H1 (cell line): ENCODE results near the gene SH3RF3. TPM values are rescaled to one million over a fixed set of nuclear protein-coding genes. Genes with fewer than 3 reads are reported as not detected.

Experiments
- CTCF ChIA-PET: fragments of 300-600 bp; sonication (Branson Sonifier 250); formaldehyde crosslinking; loops from one replicate; lab custom pipeline; 2021; ENCODE audit not compliant: partially characterized antibody; lab: Charles Lee
- POLR2A ChIA-PET: fragments of 300-600 bp; sonication (Branson Sonifier 250); formaldehyde crosslinking; loops from one replicate; lab custom pipeline; 2021; ENCODE audit warnings: inconsistent platforms; ENCODE audit not compliant: partially characterized antibody; lab: Charles Lee
- DNase-seq, 2 experiments: peaks; one replicate each; pipeline versions ENCODE4 v3.0.0 to v3.0.0-alpha.2; 2010 to 2022; ENCODE audit warnings: low spot score in 2 of 2, low read depth in 1 of 2, mixed read lengths in 1 of 2
- FAIRE-seq: peaks from 2 replicates; lab custom pipeline; 2011; peaks lifted over from hg19 to GRCh38; lab: Jason Lieb, UNC
- H2AFZ ChIP-seq: 2 replicates; pipeline ENCODE4 v1.8.1; 2012; ENCODE audit warnings: low read length, inconsistent platforms
- H2AK5ac ChIP-seq: 2 replicates; pipeline ENCODE4 v1.6.1; 2013; ENCODE audit warnings: low read depth, low read length
- H2BK120ac ChIP-seq: replicated peaks from 2 replicates; pipeline ENCODE3; 2013; ENCODE audit warnings: low read depth, low read length, inconsistent platforms
- H2BK12ac ChIP-seq: 2 replicates; pipeline ENCODE4 v1.6.1; 2013; ENCODE audit warnings: low read depth, low read length
- H2BK15ac ChIP-seq: 2 replicates; pipeline ENCODE4 v1.6.1; 2013; ENCODE audit warnings: low read length
- H2BK20ac ChIP-seq: 2 replicates; pipeline ENCODE4 v1.6.1; 2013; ENCODE audit warnings: low read length
- H2BK5ac ChIP-seq: 2 replicates; pipeline ENCODE4 v1.6.1; 2013; ENCODE audit warnings: low read depth, low read length
- H3K14ac ChIP-seq: 2 replicates; pipeline ENCODE4 v1.6.1; 2013; ENCODE audit warnings: inconsistent platforms; ENCODE audit not compliant: insufficient read length
- H3K18ac ChIP-seq: 2 replicates; pipeline ENCODE4 v1.6.1; 2013; ENCODE audit warnings: low read length; ENCODE audit errors: extremely low read depth
- H3K23ac ChIP-seq: 2 replicates; pipeline ENCODE4 v1.6.1; 2013; ENCODE audit warnings: inconsistent platforms; ENCODE audit not compliant: insufficient read length
- H3K23me2 ChIP-seq: 2 replicates; pipeline ENCODE4 v1.6.1; 2013; ENCODE audit warnings: low read depth, low read length
- H3K27ac ChIP-seq: 2 replicates; pipeline ENCODE4 v1.6.1; 2011; ENCODE audit warnings: low read depth, low read length, inconsistent platforms
- H3K27me3 ChIP-seq, 4 experiments: replicated peaks in 1 of 4; 1 replicate in 1 of 4; 2 replicates in 3 of 4; pipeline versions ENCODE4 v1.6.1 to v1.8.1; 2011 to 2013; ENCODE audit warnings: low read length in 3 of 4, mild to moderate bottlenecking in 3 of 4, inconsistent platforms in 2 of 4, mixed read lengths in 2 of 4, moderate library complexity in 1 of 4; ENCODE audit not compliant: control insufficient read depth in 3 of 4, insufficient read depth in 3 of 4; ENCODE audit errors: extremely low read depth in 1 of 4
- H3K36me3 ChIP-seq, 4 experiments: 2 replicates each; pipeline versions ENCODE4 v1.6.1 to v1.8.1; 2011 to 2013; ENCODE audit warnings: mild to moderate bottlenecking in 4 of 4, low read length in 3 of 4, moderate library complexity in 2 of 4, control low read depth in 1 of 4, inconsistent platforms in 1 of 4; ENCODE audit not compliant: insufficient read depth in 4 of 4, control insufficient read depth in 2 of 4
- H3K4ac ChIP-seq: replicated peaks from 2 replicates; pipeline ENCODE3; 2013; ENCODE audit warnings: low read length, low read depth, mixed read lengths, inconsistent platforms; ENCODE audit not compliant: insufficient read length
- H3K4me1 ChIP-seq, 4 experiments: replicated peaks in 1 of 4; 1 replicate in 1 of 4; 2 replicates in 3 of 4; pipeline versions ENCODE4 v1.6.1 to v1.8.1; 2011 to 2013; ENCODE audit warnings: low read length in 3 of 4, inconsistent platforms in 2 of 4, mixed read lengths in 1 of 4; ENCODE audit not compliant: insufficient read depth in 4 of 4, control insufficient read depth in 3 of 4
- H3K4me2 ChIP-seq, 2 experiments: 2 replicates each; pipeline versions ENCODE4 v1.6.1 to v1.8.1; 2011 to 2013; ENCODE audit warnings: low read depth in 2 of 2, low read length in 2 of 2, control low read depth in 1 of 2, inconsistent platforms in 1 of 2, mild to moderate bottlenecking in 1 of 2; ENCODE audit not compliant: insufficient read depth in 1 of 2
- H3K4me3 ChIP-seq, 4 experiments: fragments of 200-600, 300-600 bp in 1 of 4; sonication (generic), shearing (Covaris generic), sonication (Bioruptor Twin) in 1 of 4; 2 replicates each; pipeline versions ENCODE4 v1.5.1 to v1.8.1; 2011 to 2016; ENCODE audit warnings: low read length in 4 of 4, low read depth in 3 of 4, control low read depth in 2 of 4, inconsistent platforms in 2 of 4, mild to moderate bottlenecking in 2 of 4, mixed read lengths in 1 of 4, moderate library complexity in 1 of 4; ENCODE audit not compliant: insufficient read depth in 2 of 4; ENCODE audit errors: extremely low read depth in 1 of 4
- H3K56ac ChIP-seq: replicated peaks from 2 replicates; pipeline ENCODE3; 2013; ENCODE audit warnings: low read depth, mild to moderate bottlenecking, mixed read lengths, low read length, inconsistent platforms; ENCODE audit not compliant: insufficient read length
- H3K79me1 ChIP-seq: 2 replicates; pipeline ENCODE4 v1.6.1; 2013; ENCODE audit warnings: low read depth, low read length, control low read depth
- H3K79me2 ChIP-seq, 2 experiments: 2 replicates each; pipeline versions ENCODE4 v1.6.1 to v1.8.1; 2012 to 2013; ENCODE audit warnings: low read length in 2 of 2, mild to moderate bottlenecking in 2 of 2, inconsistent platforms in 1 of 2; ENCODE audit not compliant: insufficient read depth in 2 of 2, control insufficient read depth in 1 of 2
- H3K9ac ChIP-seq, 4 experiments: replicated peaks in 1 of 4; 1 replicate in 1 of 4; 2 replicates in 3 of 4; pipeline versions ENCODE4 v1.6.1 to v1.8.1; 2011 to 2013; ENCODE audit warnings: low read depth in 3 of 4, low read length in 3 of 4, control low read depth in 2 of 4, mild to moderate bottlenecking in 2 of 4, moderate library complexity in 2 of 4, inconsistent platforms in 1 of 4; ENCODE audit errors: extremely low read depth in 1 of 4
- H3K9me3 ChIP-seq, 2 experiments: 2 replicates each; pipeline versions ENCODE4 v1.6.1 to v1.8.1; 2012 to 2013; ENCODE audit warnings: mild to moderate bottlenecking in 2 of 2, moderate library complexity in 2 of 2, control low read depth in 1 of 2, inconsistent platforms in 1 of 2, low read depth in 1 of 2, low read length in 1 of 2, mixed read lengths in 1 of 2; ENCODE audit not compliant: insufficient read depth in 2 of 2
- H4K20me1 ChIP-seq, 2 experiments: replicated peaks in 1 of 2; 2 replicates each; pipeline versions ENCODE3 to v1.8.1; 2011 to 2013; ENCODE audit warnings: inconsistent platforms in 2 of 2, low read length in 2 of 2, mild to moderate bottlenecking in 1 of 2; ENCODE audit not compliant: insufficient read depth in 2 of 2, control insufficient read depth in 1 of 2
- H4K5ac ChIP-seq: 2 replicates; pipeline ENCODE4 v1.6.1; 2013; ENCODE audit warnings: low read length, low read depth, mixed read lengths, inconsistent platforms; ENCODE audit not compliant: insufficient read length
- H4K8ac ChIP-seq: 2 replicates; pipeline ENCODE4 v1.8.0; 2013; ENCODE audit warnings: mild to moderate bottlenecking, moderate library complexity, low read length, inconsistent platforms; ENCODE audit not compliant: insufficient read depth; ENCODE audit errors: extremely low read depth
- H4K91ac ChIP-seq: replicated peaks from 2 replicates; pipeline ENCODE3; 2013; ENCODE audit warnings: low read length, mixed read lengths, inconsistent platforms; ENCODE audit not compliant: insufficient read length
- BACH1 ChIP-seq: IDR thresholded peaks from 2 replicates; pipeline ENCODE4 v1.6.1; 2012; ENCODE audit warnings: low read length, improper control_type of control experiment
- BCL11A ChIP-seq, 2 experiments: IDR thresholded peaks; one replicate each; pipeline ENCODE4 v1.6.1; 2011; ENCODE audit warnings: low read depth in 2 of 2, low read length in 2 of 2, mild to moderate bottlenecking in 2 of 2
- FOSL1 ChIP-seq: IDR thresholded peaks from 2 replicates; pipeline ENCODE4 v1.6.1; 2011; ENCODE audit warnings: mild to moderate bottlenecking, low read depth, low read length, moderate library complexity; ENCODE audit not compliant: insufficient read depth
- GABPA ChIP-seq: IDR thresholded peaks from 2 replicates; pipeline ENCODE4 v1.6.1; 2011; ENCODE audit warnings: mild to moderate bottlenecking, low read length, moderate library complexity, borderline replicate concordance; ENCODE audit not compliant: insufficient read depth
- GTF2F1 ChIP-seq: IDR thresholded peaks from 2 replicates; pipeline ENCODE4 v1.6.1; 2012; ENCODE audit warnings: low read depth, low read length, improper control_type of control experiment, borderline replicate concordance
- HDAC6 ChIP-seq: IDR thresholded peaks from one replicate; pipeline ENCODE4 v1.7.1; 2012; ENCODE audit warnings: low read depth, mild to moderate bottlenecking, inconsistent platforms, low read length, moderate library complexity
- JUN ChIP-seq: IDR thresholded peaks from 2 replicates; pipeline ENCODE4 v1.6.1; 2011; ENCODE audit warnings: low read depth, mild to moderate bottlenecking, improper control_type of control experiment, low read length
- KDM1A ChIP-seq: fragments of 200-600, 300-600 bp; sonication (generic); IDR thresholded peaks from 2 replicates; pipeline ENCODE4 v1.7.1; 2016; ENCODE audit warnings: mild to moderate bottlenecking, low read length, borderline replicate concordance
- KDM4A ChIP-seq: IDR thresholded peaks from one replicate; pipeline ENCODE4 v1.7.1; 2012; ENCODE audit warnings: low read depth, mild to moderate bottlenecking, moderate library complexity, low read length, inconsistent platforms; ENCODE audit not compliant: severe bottlenecking
- MAFK ChIP-seq: IDR thresholded peaks from 2 replicates; pipeline ENCODE4 v1.6.1; 2012; ENCODE audit warnings: low read depth, mild to moderate bottlenecking, improper control_type of control experiment, low read length
- PHF8 ChIP-seq: fragments of 200-600 bp; sonication (generic); conservative IDR thresholded peaks from 2 replicates; pipeline ENCODE4 v1.7.1; 2012; ENCODE audit warnings: low read depth, mild to moderate bottlenecking, inconsistent platforms, low read length, moderate library complexity
- POLR2AphosphoS5 ChIP-seq: IDR thresholded peaks from 2 replicates; pipeline ENCODE4 v1.6.1; 2011; ENCODE audit warnings: low read depth, low read length
- RNF2 ChIP-seq: fragments of 200-900, 300-1000 bp; sonication (generic); IDR thresholded peaks from 2 replicates; pipeline ENCODE4 v1.7.1; 2016; ENCODE audit warnings: borderline replicate concordance, low read depth, mild to moderate bottlenecking, antibody characterized with exemption, low read length; ENCODE audit not compliant: poor library complexity, severe bottlenecking; ENCODE audit errors: missing control alignments
- SIX5 ChIP-seq: IDR thresholded peaks from 2 replicates; pipeline ENCODE4 v1.6.1; 2011; ENCODE audit warnings: mild to moderate bottlenecking, low read depth, low read length
- TBP ChIP-seq: IDR thresholded peaks from 2 replicates; pipeline ENCODE4 v1.6.1; 2011; ENCODE audit warnings: low read depth, low read length, improper control_type of control experiment
- WGBS, 2 experiments: shearing (Covaris generic) in 1 of 2; methylation state at CpG; one replicate each; pipeline versions ENCODE4 v1.1.6 to v1.1.7; 2013 to 2015; ENCODE audit warnings: low lambda C conversion rate in 2 of 2, mixed read lengths in 2 of 2, inconsistent platforms in 1 of 2, low coverage in 1 of 2, missing lambda C conversion rate in 1 of 2; ENCODE audit not compliant: insufficient replicate concordance in 2 of 2, insufficient coverage in 1 of 2, insufficient read length in 1 of 2; ENCODE audit errors: extremely low coverage in 1 of 2, missing lambda C conversion rate in 1 of 2; 5-methylcytosine and 5-hydroxymethylcytosine counted together
- polyA plus RNA-seq, 7 experiments: library from polyadenylated mRNA; depleted of rRNA in 3 of 7; stranded (reverse) in 5 of 7; unstranded in 2 of 7; fragments of >200 nt in 5 of 7; fragments of 200-250 nt in 2 of 7; gene quantifications; 1 replicate in 5 of 7; 2 replicates in 1 of 7; 4 replicates in 1 of 7; pipeline versions ENCODE4 v1.2.1 to v1.2.3, GENCODE V29; 2011 to 2013; ENCODE audit warnings: missing spikeins in 2 of 7, mixed read lengths in 2 of 7
- total RNA-seq: library from RNA; stranded (reverse); fragmentation: NEBNext Ultra II Directional; extraction: Animal tissue kit (Norgen Biotek cat#: 25700); gene quantifications from 2 replicates; pipeline ENCODE4 v1.2.1, GENCODE V29; 2021

Gene SH3RF3
- total and polyA plus RNA-seq, 2 of the 8 experiments (the other 6 are each of a cell fraction or from before 2014, with no cell fraction given): 0.11 to 0.65 TPM

GRCh38 chr2:109324861-109325260, 195.9 kb downstream of the SH3RF3 start:
- H3K4ac ChIP-seq: no peak overlapping the region
- no peak overlapping the region for H2BK15ac ChIP-seq
- H3K36me3 ChIP-seq: no peaks in the 10 kb centered on the region
- no peak overlapping the region for H2BK120ac ChIP-seq
- no peaks in the 10 kb centered on the region for H3K9me3 ChIP-seq
- H2AFZ ChIP-seq: no peak overlapping the region
- peaks cover 0 to 8% (median 0%) of the 10 kb centered on the region in 4 experiments; a peak in 1 of 7 replicates for H3K4me1 ChIP-seq
- H3K56ac ChIP-seq: no peak overlapping the region
- no peak overlapping the region for H3K18ac ChIP-seq
- H3K14ac ChIP-seq: no peak overlapping the region
- 95% methylated on average over 6 of the region's 6 CpGs; no CpG with 5 or more reads in 1 of the 2 experiments for WGBS, 2 experiments
- H3K27ac ChIP-seq: no peak overlapping the region
- H2AK5ac ChIP-seq: no peak overlapping the region
- no peak overlapping the region for H3K23ac ChIP-seq
- no peak overlapping the region for H4K91ac ChIP-seq
- DNase-seq (no peak), FAIRE-seq (no peak)
- no peak overlapping the region for H2BK5ac ChIP-seq
- no peaks in the 10 kb centered on the region for H3K23me2 ChIP-seq
- H2BK20ac ChIP-seq: no peak overlapping the region
- no peak overlapping the region for H3K4me3 ChIP-seq
- H4K5ac ChIP-seq: no peak overlapping the region
- CTCF ChIA-PET: no interaction called here
- no peak overlapping the region for H3K9ac ChIP-seq
- no peak overlapping the region for H2BK12ac ChIP-seq
- no peaks in the 10 kb centered on the region for H4K20me1 ChIP-seq
- no peaks in the 10 kb centered on the region for H3K27me3 ChIP-seq
- H3K79me2 ChIP-seq: no peaks in the 10 kb centered on the region
- no peak overlapping the region for H3K4me2 ChIP-seq
- H4K8ac ChIP-seq: no peak overlapping the region
- no peaks in the 10 kb centered on the region for H3K79me1 ChIP-seq
- POLR2A ChIA-PET: no interaction called here
- TF ChIP-seq HDAC6: no peak
- TF ChIP-seq POLR2AphosphoS5: no peak
- TF ChIP-seq GABPA: no peak
- TF ChIP-seq KDM1A: no peak
- TF ChIP-seq PHF8: no peak
- TF ChIP-seq GTF2F1: no peak
- no peak for TF ChIP-seq BACH1
- TF ChIP-seq FOSL1: no peak
- TF ChIP-seq MAFK: no peak
- no peak for TF ChIP-seq BCL11A (IDR thresholded peaks at IDR 0.05; ENCODE audit: low read depth in 2 of 2, low read length in 2 of 2)
- TF ChIP-seq RNF2: no peak
- no peak for TF ChIP-seq JUN
- TF ChIP-seq SIX5: no peak
- TF ChIP-seq TBP: no peak
- no peak for TF ChIP-seq KDM4A
